Measurements from ENCODE around the gene MAML3.

The MAML3 gene

GRCh38 chr4:139942241-139942640, 211.7 kb downstream of the MAML3 start:
- Histone ChIP-seq H2AFZ (ENCODE audit: low read length) (no peak overlapping the region), H4K20me1 (ENCODE audit: insufficient read depth, low read length) (no peaks in the 10 kb centered on the region), H3K27me3 (ENCODE audit: insufficient read depth, low read length) (no peaks in the 10 kb centered on the region), H3K4me3 (ENCODE audit: low read depth, low read length, poor library complexity, severe bottlenecking) (no peak overlapping the region), H3K4me2 (ENCODE audit: low read length) (no peak overlapping the region), H3K36me3 (ENCODE audit: insufficient read depth, low read length) (no peaks in the 10 kb centered on the region), H3K27ac (ENCODE audit: low read depth, low read length, poor library complexity, severe bottlenecking) (no peak overlapping the region), H3K79me2 (ENCODE audit: insufficient read depth, low read length) (no peaks in the 10 kb centered on the region), H3K9me3 (ENCODE audit: low read length) (no peaks in the 10 kb centered on the region), H3K9ac (ENCODE audit: low read length) (no peak overlapping the region), H3K9me2 (ENCODE audit: low read depth, low read length) (no peaks in the 10 kb centered on the region), H3F3A (ENCODE audit: insufficient read depth, low read length) (no peaks in the 10 kb centered on the region), H3K4me1 (ENCODE audit: insufficient read depth, low read length, severe bottlenecking) (no peaks in the 10 kb centered on the region)
- TF ChIP-seq EZH2 (IDR thresholded peaks at IDR 0.05; ENCODE audit: borderline replicate concordance, low read length) (no peak), CTCF (IDR thresholded peaks at IDR 0.05; ENCODE audit: low read length) (no peak)

- TF ChIP-seq EZH2 (IDR thresholded peaks at IDR 0.05; ENCODE audit: borderline replicate concordance, low read length) (no peak), CTCF (IDR thresholded peaks at IDR 0.05; ENCODE audit: low read length) (no peak)
- Histone ChIP-seq H3K4me3 (ENCODE audit: low read depth, low read length, poor library complexity, severe bottlenecking) (no peak overlapping the region), H3K36me3 (ENCODE audit: insufficient read depth, low read length) (no peaks in the 10 kb centered on the region), H3K4me1 (ENCODE audit: insufficient read depth, low read length, severe bottlenecking) (no peaks in the 10 kb centered on the region), H3K9me2 (ENCODE audit: low read depth, low read length) (no peaks in the 10 kb centered on the region), H3K27ac (ENCODE audit: low read depth, low read length, poor library complexity, severe bottlenecking) (no peak overlapping the region), H3F3A (ENCODE audit: insufficient read depth, low read length) (no peaks in the 10 kb centered on the region), H2AFZ (ENCODE audit: low read length) (no peak overlapping the region), H3K79me2 (ENCODE audit: insufficient read depth, low read length) (no peaks in the 10 kb centered on the region), H3K9ac (ENCODE audit: low read length) (no peak overlapping the region), H4K20me1 (ENCODE audit: insufficient read depth, low read length) (no peaks in the 10 kb centered on the region), H3K4me2 (ENCODE audit: low read length) (no peak overlapping the region), H3K9me3 (ENCODE audit: low read length) (no peaks in the 10 kb centered on the region), H3K27me3 (ENCODE audit: insufficient read depth, low read length) (no peaks in the 10 kb centered on the region)
These were observed 213.4 kb downstream of the MAML3 start for GRCh38 chr4:139940600-139940999.

- H3K9ac ChIP-seq (ENCODE audit: low read length), result no peak overlapping the region
- H3K9me3 ChIP-seq (ENCODE audit: low read length), result no peaks in the 10 kb centered on the region
- H3K36me3 ChIP-seq (ENCODE audit: insufficient read depth, low read length), result no peaks in the 10 kb centered on the region
- no peaks in the 10 kb centered on the region for H3K27me3 ChIP-seq (ENCODE audit: insufficient read depth, low read length)
- H3K79me2 ChIP-seq (ENCODE audit: insufficient read depth, low read length), result no peaks in the 10 kb centered on the region
- no peaks in the 10 kb centered on the region for H4K20me1 ChIP-seq (ENCODE audit: insufficient read depth, low read length)
- H3K4me1 ChIP-seq (ENCODE audit: insufficient read depth, low read length, severe bottlenecking), result no peaks in the 10 kb centered on the region
- H3F3A ChIP-seq (ENCODE audit: insufficient read depth, low read length), result no peaks in the 10 kb centered on the region
- no peak overlapping the region for H3K4me3 ChIP-seq (ENCODE audit: low read depth, low read length, poor library complexity, severe bottlenecking)
- TF ChIP-seq EZH2 (IDR thresholded peaks at IDR 0.05; ENCODE audit: borderline replicate concordance, low read length) (no peak), CTCF (IDR thresholded peaks at IDR 0.05; ENCODE audit: low read length) (no peak)
- H3K27ac ChIP-seq (ENCODE audit: low read depth, low read length, poor library complexity, severe bottlenecking), result no peak overlapping the region
- no peaks in the 10 kb centered on the region for H3K9me2 ChIP-seq (ENCODE audit: low read depth, low read length)
- no peak overlapping the region for H2AFZ ChIP-seq (ENCODE audit: low read length)
- no peak overlapping the region for H3K4me2 ChIP-seq (ENCODE audit: low read length)
These were observed 215.6 kb downstream of the MAML3 start for GRCh38 chr4:139938414-139938813.
